NCI-H146 (cell line): ENCODE data around the gene AKR7A2.
"Not testable (repeated sequence)": the region's sequence is repeated elsewhere in the genome, so short reads cannot be mapped to it uniquely, and the experiment has no call there.

ENCODE experiments used
- DNase-seq: peaks from one replicate; lab custom pipeline; 2025; lab: John Stamatoyannopoulos, UW

AKR7A2 gene

DNA sequence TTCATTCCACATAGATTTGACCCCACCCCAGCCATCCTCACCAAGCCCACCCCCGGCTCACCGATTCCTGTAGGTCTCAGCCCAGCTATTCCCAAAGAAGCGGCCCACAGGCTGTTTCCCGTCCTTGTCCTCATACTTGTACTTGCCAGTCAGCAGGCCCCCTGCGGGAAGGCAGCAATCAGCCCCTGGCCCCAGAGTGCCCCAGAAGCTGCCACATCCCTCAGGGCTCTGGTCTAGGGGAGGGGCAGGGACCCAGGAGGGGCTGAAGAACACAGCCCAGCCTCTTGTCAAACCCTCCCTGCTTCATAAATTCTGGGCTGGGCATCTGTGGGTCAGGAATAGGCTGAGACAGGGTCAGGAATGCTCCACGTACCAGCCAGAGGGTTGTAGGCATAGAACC, 5.0 kb downstream of the AKR7A2 start:
- no peak for DNase-seq

GRCh38 chr1:19305880-19306279, 6.1 kb downstream of the AKR7A2 start:
- no peak for DNase-seq

DNA sequence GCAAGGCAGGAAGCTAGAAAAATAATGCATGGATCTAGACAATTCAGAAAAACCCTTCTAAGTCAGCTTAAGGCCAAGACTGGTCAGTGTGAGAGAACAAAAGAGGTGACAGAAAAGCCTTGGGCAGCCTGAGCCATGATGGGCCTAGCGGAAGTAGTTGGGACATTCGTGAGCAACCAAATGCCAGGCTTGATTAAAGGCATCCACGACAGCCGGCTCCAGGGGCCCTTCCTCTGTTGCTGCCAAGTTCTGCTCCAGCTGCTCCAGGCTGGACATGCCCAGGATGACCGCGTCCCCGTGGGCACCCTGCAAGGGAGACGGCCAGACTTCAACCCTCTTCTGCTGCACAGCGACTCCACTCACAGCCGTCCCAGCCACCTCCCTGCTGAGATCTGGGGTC, 7.9 kb downstream of the AKR7A2 start:
- DNase-seq = not testable (repeated sequence)

- no peak for DNase-seq
Observed at GRCh38 chr1:19300211-19300610, 11.7 kb downstream of the AKR7A2 start.

GRCh38 chr1:19294638-19295037, 17.3 kb downstream of the AKR7A2 start:
- no peak for DNase-seq

GRCh38 chr1:19289244-19289643, 22.7 kb downstream of the AKR7A2 start:
- no peak for DNase-seq

DNA sequence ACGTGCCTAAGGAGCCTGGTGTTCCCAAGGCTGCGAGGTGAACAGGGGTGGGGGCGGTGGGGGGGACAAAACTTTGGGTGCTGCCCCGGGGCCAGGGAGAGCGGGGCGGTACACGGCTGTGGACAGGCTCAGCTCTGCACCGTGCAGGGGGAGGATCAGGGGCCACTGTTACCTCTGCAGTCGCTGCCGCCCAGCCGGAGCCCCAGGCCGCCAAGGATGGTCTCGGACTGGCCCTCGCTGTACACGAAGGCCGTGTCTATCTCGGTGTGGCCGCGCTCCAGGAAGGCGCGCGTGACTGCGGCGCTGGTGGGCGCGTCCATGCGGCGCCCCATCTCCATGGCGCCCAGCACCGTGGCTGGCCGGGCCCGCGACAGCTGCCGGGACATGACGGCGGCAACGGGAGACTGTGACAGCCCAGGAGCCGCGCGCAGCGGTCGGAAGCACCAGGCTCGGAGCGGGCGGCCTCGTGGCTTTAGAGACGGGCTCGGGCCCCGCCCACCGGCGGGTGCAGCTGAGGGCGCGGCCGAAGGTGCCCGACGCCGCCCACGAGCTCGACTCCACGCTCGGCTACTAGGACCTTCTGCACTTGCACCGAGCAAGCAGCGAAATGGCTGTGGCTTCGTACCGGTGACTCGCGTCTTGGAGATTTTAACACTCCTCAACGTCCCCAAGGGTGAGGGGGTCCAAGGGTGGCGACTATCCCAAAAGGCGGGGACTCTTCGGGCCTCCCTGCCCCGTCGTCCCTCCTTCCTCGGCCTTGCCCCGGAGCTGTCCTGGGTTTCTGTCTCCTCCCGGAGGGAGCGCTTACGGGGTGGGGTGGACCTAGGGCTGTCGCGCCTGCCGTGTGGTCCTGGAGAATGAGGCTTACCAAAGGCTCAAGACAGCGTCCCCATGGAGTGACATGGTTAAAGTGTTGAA, 23.4 kb downstream of the AKR7A2 start, which contains the start of gene AKR7A3:
TSS of gene AKR7A3 (minus strand) at position 447 of the 918 bp plus-strand sequence. CDS start at position 386, 61 bp downstream.
- DNase-seq = not testable (repeated sequence)

- DNase-seq = no peak
Observed at GRCh38 chr1:19287436-19288185, 24.3 kb downstream of the AKR7A2 start.

GRCh38 chr1:19285807-19286206, 26.1 kb downstream of the AKR7A2 start:
- DNase-seq = not testable (repeated sequence)

GRCh38 chr1:19285366-19285765, 26.6 kb downstream of the AKR7A2 start:
- not testable (repeated sequence) for DNase-seq

GRCh38 chr1:19284881-19285280, 27.1 kb downstream of the AKR7A2 start:
- no peak for DNase-seq

GRCh38 chr1:19283891-19284290, 28.1 kb downstream of the AKR7A2 start:
- no peak for DNase-seq

GRCh38 chr1:19274636-19275035, 37.3 kb downstream of the AKR7A2 start:
- no peak for DNase-seq

DNA sequence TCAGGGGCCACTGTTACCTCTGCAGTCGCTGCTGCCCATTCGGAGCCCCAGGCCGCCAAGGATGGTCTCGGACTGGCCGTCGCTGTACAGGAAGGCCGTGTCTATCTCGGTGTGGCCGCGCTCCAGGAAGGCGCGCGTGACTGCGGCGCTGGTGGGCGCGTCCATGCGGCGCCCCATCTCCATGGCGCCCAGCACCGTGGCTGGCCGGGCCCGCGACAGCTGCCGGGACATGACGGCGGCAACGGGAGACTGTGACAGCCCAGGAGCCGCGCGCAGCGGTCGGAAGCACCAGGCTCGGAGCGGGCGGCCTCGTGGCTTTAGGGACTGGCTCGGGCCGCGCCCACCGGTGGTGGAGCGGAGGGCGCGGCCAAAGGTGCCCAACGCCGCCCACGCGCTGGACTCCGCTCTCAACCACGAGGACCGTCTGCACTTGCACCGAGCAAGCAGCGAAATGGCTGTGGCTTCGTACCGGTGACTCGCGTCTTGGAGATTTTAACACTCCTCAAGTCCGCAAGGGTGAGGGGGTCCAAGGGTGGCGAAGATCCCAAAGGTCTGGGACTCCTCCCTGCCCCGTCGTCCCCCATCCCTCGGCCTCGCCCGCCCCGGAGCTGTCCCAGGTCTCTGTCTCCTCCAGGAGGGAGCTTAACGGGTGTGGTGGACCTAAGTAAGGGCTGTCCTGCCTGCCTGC, 38.0 kb downstream of the AKR7A2 start:
- not testable (repeated sequence) for DNase-seq

DNA sequence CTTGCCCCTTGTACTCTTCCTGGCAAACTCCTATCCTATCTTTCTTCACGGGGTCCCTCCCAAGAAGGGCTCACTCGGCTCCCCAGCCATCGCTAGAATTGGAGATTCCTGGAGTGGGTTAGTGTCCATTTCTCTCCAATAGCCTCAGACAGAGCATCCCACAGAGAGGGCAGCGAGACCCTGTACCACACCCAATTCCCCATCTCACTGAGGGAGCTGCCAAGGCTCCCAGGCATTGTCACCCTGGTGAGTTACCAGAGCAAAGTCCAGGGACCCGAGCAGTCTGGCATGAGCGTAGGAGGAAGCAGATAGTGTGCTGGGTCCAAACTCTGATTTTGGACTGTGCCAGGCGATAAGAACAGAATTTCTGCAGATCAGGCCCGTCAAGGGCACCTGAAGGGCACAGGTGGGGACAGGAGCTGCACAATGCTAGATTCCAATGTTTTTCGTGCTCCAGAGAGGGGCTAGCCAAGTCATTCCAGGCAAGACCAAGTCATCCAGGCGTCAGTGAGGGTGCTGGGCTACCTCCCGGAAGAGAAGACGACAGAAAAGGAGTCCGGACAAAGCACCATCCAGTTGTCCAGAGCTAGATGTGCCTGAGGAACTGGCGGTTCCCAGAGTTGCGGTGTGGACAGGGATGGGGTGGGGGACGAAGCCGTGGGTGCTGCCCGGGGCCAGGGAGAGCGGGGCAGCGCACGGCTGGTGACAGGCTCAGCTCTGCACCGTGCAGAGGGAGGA, 38.7 kb downstream of the AKR7A2 start:
- DNase-seq = no peak

- no peak for DNase-seq
Observed at GRCh38 chr1:19272064-19272463, 39.9 kb downstream of the AKR7A2 start.

- DNase-seq = not testable (repeated sequence)
Observed at GRCh38 chr1:19270343-19270730, 41.6 kb downstream of the AKR7A2 start.

DNA sequence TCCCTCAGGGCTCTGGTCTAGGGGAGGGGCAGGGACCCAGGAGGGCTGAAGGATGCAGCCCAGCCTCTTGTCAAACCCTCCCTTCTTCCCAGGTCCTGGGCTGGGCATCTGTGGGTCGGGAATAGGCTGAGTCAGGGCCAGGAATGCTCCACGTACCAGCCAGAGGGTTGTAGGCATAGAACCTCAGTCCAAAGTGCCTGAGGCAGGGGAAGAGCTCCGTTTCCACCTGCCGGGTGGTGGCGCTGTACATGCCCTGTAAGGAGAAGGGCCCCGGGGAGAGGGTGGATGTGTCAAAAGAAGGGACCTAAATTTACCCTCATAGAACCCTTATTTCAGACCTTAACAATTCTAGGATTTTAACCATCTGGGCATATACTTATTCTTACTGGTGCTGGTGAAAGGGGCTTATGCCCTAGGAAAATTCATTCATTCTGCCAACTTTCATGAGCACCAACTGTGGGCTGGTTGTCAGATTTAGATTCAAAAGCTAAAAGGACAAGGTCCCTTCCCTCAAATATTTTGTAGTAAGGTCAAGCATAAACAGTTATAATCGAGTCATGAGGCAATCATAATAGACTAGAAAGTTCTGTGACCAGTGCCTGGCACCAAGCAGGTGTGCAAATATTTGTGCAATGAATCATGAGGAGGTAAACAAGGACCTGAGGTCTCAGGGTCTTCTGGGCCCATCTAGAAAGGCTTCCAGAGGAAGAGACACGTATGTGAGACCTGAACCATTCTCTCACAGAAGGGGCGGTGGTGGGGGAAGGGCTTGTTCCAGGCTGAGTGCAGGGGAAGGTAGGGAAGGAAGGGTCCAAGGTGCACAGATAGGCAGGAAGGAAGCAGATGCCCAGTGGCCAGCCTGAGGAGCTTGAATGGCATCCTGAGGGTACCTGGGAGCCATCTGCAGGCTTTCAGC, 42.3 kb downstream of the AKR7A2 start:
- DNase-seq = not testable (repeated sequence)

- DNase-seq = no peak
Observed at GRCh38 chr1:19268445-19268844, 43.5 kb downstream of the AKR7A2 start.

DNA sequence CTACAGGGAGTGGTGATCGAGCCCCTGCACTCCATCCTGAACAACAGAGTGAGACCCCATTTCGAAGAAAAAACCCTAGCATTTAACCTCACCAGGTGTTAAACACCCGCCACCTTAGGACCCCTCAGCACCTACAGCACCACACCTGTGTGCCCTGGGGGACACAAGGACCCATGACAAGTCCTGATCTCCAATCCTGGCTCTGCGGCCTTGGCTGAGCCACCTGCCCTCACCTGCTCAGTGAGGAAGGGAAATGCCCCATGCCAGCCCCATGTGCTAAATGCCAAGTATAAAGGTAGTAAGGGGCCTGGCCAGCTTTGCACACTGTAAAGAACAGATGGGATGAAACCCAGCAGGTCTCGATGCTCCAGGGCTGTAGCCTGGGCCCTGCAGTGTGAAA, 49.2 kb downstream of the AKR7A2 start:
- no peak for DNase-seq

GRCh38 chr1:19262047-19262446, 49.9 kb downstream of the AKR7A2 start:
- no peak for DNase-seq
